Pancreas (tissue), 10 donors: Measurements from ENCODE around the gene CNEP1R1. TPM values are rescaled to one million over a fixed set of nuclear protein-coding genes. Genes with fewer than 3 reads are reported as not detected.

Source experiments
- ATAC-seq, 4 donors: fragments of 200-7000 bp; cut with Tn5 transposase; one replicate each; pipeline versions ENCODE4 v1.8.0 to v1.9.1; 2020; ENCODE audit warnings: mild to moderate bottlenecking in 4 of 4, moderate library complexity in 4 of 4
- DNase-seq, 6 donors: peaks; one replicate each; pipeline ENCODE4 v3.0.0-alpha.2; 2020
- FAIRE-seq: peaks from 2 replicates; lab custom pipeline; 2012; peaks lifted over from hg19 to GRCh38; lab: Jason Lieb, UNC
- H3K27ac ChIP-seq, 4 donors: fragments of 200-600 bp; sonication (generic); 1 replicate in 3 of 4; 2 replicates in 1 of 4; pipeline versions ENCODE4 v1.5.0 to v1.8.0; 2020
- H3K27me3 ChIP-seq, 4 donors: fragments of 200-600 bp; one replicate each; pipeline ENCODE4 v1.8.0; 2021
- H3K36me3 ChIP-seq, 3 donors: fragments of 200-600 bp; sonication (generic) in 1 of 3; one replicate each; pipeline versions ENCODE4 v1.5.0 to v1.8.0; 2020 to 2021
- H3K4me1 ChIP-seq, 3 donors: fragments of 200-600 bp; one replicate each; pipeline ENCODE4 v1.8.0; 2021
- H3K4me3 ChIP-seq, 4 donors: fragments of 200-600 bp; sonication (generic) in 2 of 4; one replicate each; pipeline versions ENCODE4 v1.5.0 to v1.8.0; 2020 to 2021
- H3K9me3 ChIP-seq, 4 donors: fragments of 200-600 bp; one replicate each; pipeline ENCODE4 v1.8.0; 2021
- CTCF ChIP-seq, 4 donors: fragments of 200-600 bp; sonication (generic) in 3 of 4; IDR thresholded peaks; one replicate each; pipeline versions ENCODE4 v1.5.0 to v1.8.0; 2021; ENCODE audit warnings: antibody characterized with exemption in 4 of 4
- WGBS, 2 donors: extraction: QIAGEN DNeasy Blood & Tissue Kit; methylation state at CpG; one replicate each; pipeline ENCODE4 v1.1.7; 2013; 5-methylcytosine and 5-hydroxymethylcytosine counted together
- intact Hi-C, 3 donors: fragments of 100-400 bp; cut with DNase I; formaldehyde crosslinking; loops; one replicate each; pipeline versions ENCODE4 v1.11.1 to v1.14.2; 2022
- polyA plus RNA-seq, 2 donors: library from polyadenylated mRNA; stranded (reverse); fragments of 200-250 nt; gene quantifications; one replicate each; pipeline ENCODE4 v1.2.3, GENCODE V29; 2013
- total RNA-seq, 6 donors: library from RNA; stranded (reverse); fragmentation: NEBNext Ultra II Directional in 4 of 6; extraction: Animal tissue kit (Norgen Biotek cat#: 25700) in 4 of 6; gene quantifications; one replicate each; pipeline versions ENCODE4 v1.2.1 to v1.2.4, GENCODE V29; 2021 to 2023
- donor health status: healthy with polysubstance abuse.
- donor health status: DM: no; HTN: no; CAD: no; lungs with moderate emphysema.
- donor health status: DM: no; HTN: no; CAD: no.
- donor health status: control.
- donor health status: control.
- donor health status: Bipolar disorder and iron deficiency.
- donor health status: DM: yes; HTN: yes; CAD: no.
- donor health status: DM: no; HTN: no; CAD: no.
- donor health status: DM: no; HTN: no; CAD: no.
- donor health status: DM: yes; HTN: yes; CAD: no.

Gene CNEP1R1
- total and polyA plus RNA-seq, 8 donors, result 3.9 to 10.2 (median 6.3) TPM

DNA sequence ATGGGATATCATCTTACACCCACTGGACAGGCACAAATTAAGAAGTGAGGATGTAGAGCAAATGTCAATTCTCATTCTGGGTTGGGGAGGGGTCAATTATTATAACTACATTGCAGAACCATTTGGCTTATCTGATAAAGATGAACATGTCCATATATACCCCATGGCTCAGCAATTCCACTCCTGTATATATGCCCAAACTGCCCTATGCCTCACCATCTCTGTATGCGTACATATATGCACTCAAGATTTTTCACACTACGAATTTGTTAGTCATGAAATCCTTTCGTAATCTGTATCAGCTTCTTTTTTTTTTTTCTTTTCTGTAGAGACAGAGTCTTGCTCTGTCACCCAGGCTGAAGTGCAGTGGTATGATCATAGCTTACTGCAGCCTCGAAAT is 20.8 kb upstream of the CNEP1R1 start:
- no peaks in the 10 kb centered on the region for H3K4me1 ChIP-seq
- ATAC-seq (no peak), FAIRE-seq (no peak), DNase-seq (no peak)
- no peak overlapping the region for H3K4me3 ChIP-seq
- intact Hi-C loops, result no loop called here
- H3K27ac ChIP-seq, result no peak overlapping the region
- H3K27me3 ChIP-seq, result no peaks in the 10 kb centered on the region
- H3K36me3 ChIP-seq, result no peaks in the 10 kb centered on the region
- H3K9me3 ChIP-seq, result no peaks in the 10 kb centered on the region
- WGBS, 2 donors, result 60 to 74% methylated on average over 4 of the region's 4 CpGs
- no peak for TF ChIP-seq CTCF (IDR thresholded peaks at IDR 0.05)

DNA sequence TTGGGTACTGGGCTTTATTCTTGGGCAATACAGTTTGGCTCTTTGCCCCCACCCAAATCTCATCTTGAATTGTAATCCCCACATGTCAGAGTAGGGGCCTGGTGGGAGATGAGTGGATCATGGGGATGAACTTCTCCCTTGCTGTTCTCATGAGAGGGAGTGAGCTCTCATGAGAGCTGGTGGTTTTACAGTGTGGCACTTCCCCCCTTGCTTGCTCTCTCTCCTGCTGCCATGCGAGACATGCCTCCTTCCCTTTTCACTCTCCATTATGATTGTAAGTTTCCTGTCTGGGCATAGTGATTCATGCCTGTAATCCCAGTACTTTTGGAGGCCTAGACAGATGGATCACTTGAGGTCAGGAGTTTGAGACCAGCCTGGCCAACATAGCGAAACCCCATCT is 18.1 kb upstream of the CNEP1R1 start:
- no peak overlapping the region for H3K27ac ChIP-seq
- no peak for FAIRE-seq
- H3K4me3 ChIP-seq, result no peak overlapping the region
- no peaks in the 10 kb centered on the region for H3K27me3 ChIP-seq
- H3K36me3 ChIP-seq, result no peaks in the 10 kb centered on the region
- no peaks in the 10 kb centered on the region for H3K9me3 ChIP-seq
- intact Hi-C loops, result no loop called here
- no peak for TF ChIP-seq CTCF (IDR thresholded peaks at IDR 0.05)
- H3K4me1 ChIP-seq, result no peaks in the 10 kb centered on the region
- WGBS, 2 donors, result 89 to 95% methylated on average over 2 of the region's 2 CpGs
- no peak for DNase-seq
- no peak for ATAC-seq

DNA sequence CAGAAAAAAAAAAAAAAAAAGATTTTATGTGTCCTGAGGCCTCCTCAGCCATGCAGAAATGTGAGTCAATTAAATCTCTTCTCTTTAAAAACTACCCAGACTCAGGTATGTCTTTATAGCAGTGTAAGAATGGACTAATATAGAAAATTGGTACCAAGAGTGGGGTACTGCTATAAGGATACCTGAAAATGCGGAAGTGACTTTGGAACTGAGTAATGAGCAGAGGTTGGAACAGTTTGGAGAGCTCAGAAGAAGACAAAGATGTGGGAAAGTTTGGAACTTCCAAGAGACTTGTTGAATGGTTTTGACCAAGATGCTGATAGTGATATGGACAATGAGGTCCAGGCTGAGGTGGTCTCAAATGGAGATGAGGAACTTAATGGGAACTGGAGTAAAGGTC is 17.3 kb upstream of the CNEP1R1 start:
- Histone ChIP-seq H3K27me3 (no peaks in the 10 kb centered on the region), H3K4me1 (no peaks in the 10 kb centered on the region), H3K9me3 (no peaks in the 10 kb centered on the region), H3K36me3 (no peaks in the 10 kb centered on the region), H3K4me3 (no peak overlapping the region), H3K27ac (no peak overlapping the region)
- TF ChIP-seq CTCF (IDR thresholded peaks at IDR 0.05), result no peak
- DNase-seq, result no peak
- intact Hi-C loops, result no loop called here
- 90 to 97% methylated on average over 1 of the region's 1 CpG for WGBS, 2 donors
- FAIRE-seq, result no peak
- ATAC-seq, result no peak

- Histone ChIP-seq H3K36me3 (no peaks in the 10 kb centered on the region), H3K4me3 (no peak overlapping the region), H3K27me3 (no peaks in the 10 kb centered on the region), H3K4me1 (no peaks in the 10 kb centered on the region), H3K9me3 (no peaks in the 10 kb centered on the region), H3K27ac (no peak overlapping the region)
- ATAC-seq, result no peak
- FAIRE-seq, result no peak
- TF ChIP-seq CTCF (IDR thresholded peaks at IDR 0.05), result no peak
- 65 to 82% methylated on average over 2 of the region's 2 CpGs for WGBS, 2 donors
- intact Hi-C loops, result no loop called here
- DNase-seq, result no peak
Observed at GRCh38 chr16:50010212-50010611, 14.8 kb upstream of the CNEP1R1 start.

DNA sequence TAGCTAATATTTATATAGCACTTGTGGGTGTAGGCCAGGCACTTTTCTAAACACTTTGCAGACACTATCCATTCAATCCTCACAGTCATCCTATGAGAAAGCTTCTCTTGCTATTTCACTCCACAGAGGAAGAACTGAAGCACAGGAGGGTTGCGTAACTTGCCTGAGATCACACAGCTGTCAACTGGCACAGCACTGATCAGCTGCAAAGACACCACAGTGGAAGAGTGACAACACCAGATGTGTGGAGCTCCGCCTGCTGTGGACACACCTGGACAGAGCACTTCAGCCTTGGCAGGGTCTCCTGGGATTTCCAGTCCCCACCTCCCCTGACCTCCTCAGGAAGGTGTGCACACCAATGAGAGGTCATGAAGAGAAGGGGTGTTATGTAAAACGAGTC is 13.3 kb upstream of the CNEP1R1 start:
- WGBS, 2 donors, result 55 to 61% methylated on average over 3 of the region's 3 CpGs
- H3K4me1 ChIP-seq, result no peaks in the 10 kb centered on the region
- no peaks in the 10 kb centered on the region for H3K9me3 ChIP-seq
- FAIRE-seq (no peak), DNase-seq (no peak), ATAC-seq (no peak)
- no peaks in the 10 kb centered on the region for H3K36me3 ChIP-seq
- no peak for TF ChIP-seq CTCF (IDR thresholded peaks at IDR 0.05)
- intact Hi-C loops, result no loop called here
- no peaks in the 10 kb centered on the region for H3K27me3 ChIP-seq
- H3K27ac ChIP-seq, result no peak overlapping the region
- H3K4me3 ChIP-seq, result no peak overlapping the region
